Body of pancreas (tissue), 4 donors: ENCODE data around the gene PNPLA2.

Source experiments
- POLR2A ChIP-seq, 3 donors: fragments of 450-650 bp; IDR thresholded peaks; one replicate each; pipeline ENCODE4 v1.6.1; 2016; ENCODE audit warnings: antibody characterized with exemption in 3 of 3, mild to moderate bottlenecking in 2 of 3
- TF ChIP-seq, protein P1 (sequence below), 7 experiments: fragments of 450-650 bp in 4 of 7; fragments of 200-600 bp in 3 of 7; sonication (generic) in 3 of 7; IDR thresholded peaks; one replicate each; pipeline ENCODE4 v1.5.1; 2016 to 2019; ENCODE audit warnings: antibody characterized with exemption in 7 of 7

DNA sequence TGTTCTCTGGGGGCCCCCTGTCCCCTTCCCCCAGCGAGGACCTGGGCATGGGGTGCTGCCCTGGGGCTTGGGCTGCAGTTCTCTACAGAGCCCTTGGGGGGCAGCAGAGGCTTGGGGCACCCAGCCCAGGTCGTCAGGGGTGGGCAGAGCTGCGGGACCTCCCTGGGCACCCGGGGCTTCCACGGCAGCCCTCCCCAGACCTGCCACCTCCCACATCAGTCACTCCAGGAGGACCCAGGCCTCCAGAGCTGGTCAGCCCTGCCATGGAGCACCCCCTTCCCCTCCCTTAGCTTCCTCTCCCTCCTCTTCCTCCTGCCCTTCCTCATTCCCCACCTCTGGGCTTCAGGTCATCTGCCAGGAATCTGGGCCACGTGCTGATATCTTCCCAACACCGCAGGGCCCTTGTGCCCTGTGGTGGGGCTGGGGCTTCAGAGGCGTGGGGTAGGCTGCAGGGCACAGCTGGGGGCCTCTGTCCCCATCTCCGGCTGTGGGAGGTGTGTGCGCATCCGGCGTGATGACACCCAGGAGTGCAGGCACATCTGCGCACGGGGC is 29.7 kb downstream of the PNPLA2 start:
- TF ChIP-seq, protein P1, sequence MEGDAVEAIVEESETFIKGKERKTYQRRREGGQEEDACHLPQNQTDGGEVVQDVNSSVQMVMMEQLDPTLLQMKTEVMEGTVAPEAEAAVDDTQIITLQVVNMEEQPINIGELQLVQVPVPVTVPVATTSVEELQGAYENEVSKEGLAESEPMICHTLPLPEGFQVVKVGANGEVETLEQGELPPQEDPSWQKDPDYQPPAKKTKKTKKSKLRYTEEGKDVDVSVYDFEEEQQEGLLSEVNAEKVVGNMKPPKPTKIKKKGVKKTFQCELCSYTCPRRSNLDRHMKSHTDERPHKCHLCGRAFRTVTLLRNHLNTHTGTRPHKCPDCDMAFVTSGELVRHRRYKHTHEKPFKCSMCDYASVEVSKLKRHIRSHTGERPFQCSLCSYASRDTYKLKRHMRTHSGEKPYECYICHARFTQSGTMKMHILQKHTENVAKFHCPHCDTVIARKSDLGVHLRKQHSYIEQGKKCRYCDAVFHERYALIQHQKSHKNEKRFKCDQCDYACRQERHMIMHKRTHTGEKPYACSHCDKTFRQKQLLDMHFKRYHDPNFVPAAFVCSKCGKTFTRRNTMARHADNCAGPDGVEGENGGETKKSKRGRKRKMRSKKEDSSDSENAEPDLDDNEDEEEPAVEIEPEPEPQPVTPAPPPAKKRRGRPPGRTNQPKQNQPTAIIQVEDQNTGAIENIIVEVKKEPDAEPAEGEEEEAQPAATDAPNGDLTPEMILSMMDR (IDR thresholded peaks at IDR 0.05) = peak; percentile 80 to 97 (median 87)
- no peak for TF ChIP-seq POLR2A (IDR thresholded peaks at IDR 0.05)
